SKM-1 (cell line): ENCODE results near the gene FADS6.
A peak's percentile ranks its signal among the peaks of the same experiment; 100 is the strongest.

Experiments
- DNase-seq: peaks from one replicate; lab custom pipeline; 2025; ENCODE audit not compliant: unreplicated experiment; lab: John Stamatoyannopoulos, UW

FADS6 gene

DNA sequence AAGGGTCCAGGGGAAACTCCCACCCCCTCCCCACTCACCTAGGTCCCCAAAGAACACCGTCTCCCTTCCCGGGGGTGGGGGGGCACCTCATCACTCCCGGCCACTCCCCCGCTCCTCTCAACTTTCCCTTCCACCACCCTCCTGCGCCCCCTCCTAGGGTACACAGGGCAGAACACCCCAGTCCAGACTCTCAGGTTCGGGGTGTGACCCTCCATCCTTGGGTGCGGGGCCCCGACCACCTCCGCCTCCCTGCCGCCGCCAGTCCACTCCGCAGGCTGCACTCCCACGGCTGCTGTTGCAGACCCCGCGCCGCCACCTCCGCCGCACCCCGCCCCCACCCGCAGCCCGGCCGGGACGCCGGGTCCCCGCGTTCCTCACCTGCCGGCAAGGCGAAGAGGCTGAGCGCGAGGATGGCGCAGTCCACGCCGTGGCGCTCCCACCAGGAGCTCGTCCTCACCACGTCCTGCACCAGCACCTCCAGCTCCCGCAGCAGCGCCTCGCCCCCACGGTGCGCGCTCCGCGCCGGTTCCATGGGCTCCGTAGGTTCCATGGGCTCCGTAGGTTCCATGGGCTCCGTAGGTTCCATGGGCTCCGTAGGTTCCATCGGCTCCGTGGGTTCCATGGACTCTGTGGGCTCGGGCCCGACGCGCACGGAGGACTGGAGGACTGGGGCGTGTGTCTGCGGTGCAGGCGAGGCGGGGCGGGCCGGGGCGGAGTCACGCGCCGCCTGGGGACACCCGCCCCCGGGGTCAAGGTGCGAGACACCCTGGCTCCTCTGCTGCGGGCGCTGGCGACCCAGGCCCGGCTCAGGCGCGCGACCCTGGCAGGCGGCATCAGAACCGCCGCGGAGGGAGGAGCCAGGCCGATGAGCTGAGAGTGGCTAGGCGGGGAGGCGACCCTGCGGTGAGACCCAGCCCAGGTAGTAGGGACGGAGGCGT lies at the start of gene FADS6:
Gene FADS6, minus strand, starts transcription at position 660 of the 938 bp plus-strand sequence. Its CDS starts 38 bp downstream, at position 622.
- DNase-seq = no peak

DNA sequence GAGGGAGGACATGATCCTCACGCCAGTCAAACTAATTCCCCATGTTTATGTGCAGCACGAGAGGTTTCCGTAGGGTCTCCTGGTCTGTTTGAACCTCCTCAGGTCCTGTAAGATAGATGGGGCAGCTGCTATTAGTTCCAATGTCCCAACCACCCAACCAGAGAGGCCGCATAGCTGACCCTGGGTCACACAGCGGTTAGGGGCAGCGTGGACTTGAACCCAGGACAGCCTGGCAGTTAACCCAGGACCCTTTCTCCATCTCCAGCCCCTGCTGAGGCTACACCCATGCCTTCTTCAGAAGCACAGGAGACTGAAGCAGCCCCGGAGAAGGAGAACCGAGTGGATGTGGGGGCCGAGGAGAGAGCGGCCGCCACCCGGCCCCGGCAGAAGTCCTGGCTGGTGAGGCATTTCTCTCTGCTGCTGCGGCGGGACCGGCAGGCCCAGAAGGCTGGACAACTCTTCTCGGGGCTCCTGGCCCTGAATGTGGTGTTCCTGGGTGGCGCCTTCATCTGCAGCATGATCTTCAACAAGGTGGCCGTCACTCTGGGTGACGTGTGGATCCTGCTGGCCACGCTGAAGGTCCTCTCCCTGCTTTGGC lies 47.8 kb upstream of the FADS6 start:
- no peak for DNase-seq

GRCh38 chr17:74939534-74939933 lies 46.1 kb upstream of the FADS6 start:
- no peak for DNase-seq

GRCh38 chr17:74938194-74938950 lies 44.9 kb upstream of the FADS6 start:
- no peak for DNase-seq

DNA sequence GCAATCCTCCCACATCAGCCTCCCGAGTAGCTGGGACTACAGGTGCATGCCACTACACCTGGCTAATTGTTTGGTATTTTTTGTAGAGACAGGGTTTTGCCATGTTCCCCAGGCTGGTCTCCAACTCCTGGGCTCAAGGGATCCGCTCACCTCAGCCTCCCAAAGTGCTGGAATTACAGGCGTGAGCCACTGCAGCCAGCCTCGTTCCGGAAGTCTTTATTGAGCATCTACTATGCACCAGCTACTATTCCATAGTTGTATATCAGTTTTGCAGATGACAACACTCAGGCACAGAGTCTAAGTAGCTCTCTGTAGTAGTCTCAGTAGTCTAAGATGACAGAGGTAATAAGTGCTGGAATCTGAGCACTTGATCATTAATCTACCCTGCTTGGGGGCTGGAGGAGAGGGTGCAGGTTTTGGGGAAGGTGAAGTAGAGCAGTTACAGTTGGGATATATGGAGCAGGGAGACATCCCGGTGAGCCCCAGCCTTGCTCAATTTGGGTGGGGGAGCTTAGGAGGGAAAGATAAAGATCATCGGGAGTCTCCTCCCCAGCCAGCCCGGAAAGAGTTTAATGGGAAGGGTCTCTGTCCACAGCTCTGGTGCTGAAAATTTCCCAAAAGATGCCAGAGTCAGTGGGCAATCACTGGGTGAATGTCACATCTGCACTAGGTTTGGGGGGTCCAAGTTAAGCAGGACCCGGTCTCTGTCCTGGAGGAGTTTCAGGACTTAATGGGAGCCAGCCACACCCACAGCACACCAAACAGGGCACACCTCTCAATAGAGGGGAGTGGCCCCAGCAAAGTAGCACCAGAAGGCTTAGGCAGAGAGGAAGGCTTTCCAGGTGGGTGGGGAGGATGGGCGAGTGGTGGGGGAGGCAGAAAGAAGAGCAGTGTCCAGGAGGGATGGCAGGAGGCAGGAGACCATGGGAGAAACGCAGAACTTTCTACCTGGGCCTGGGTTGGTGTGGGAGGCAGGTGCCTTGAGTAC lies 43.9 kb upstream of the FADS6 start:
- no peak for DNase-seq

GRCh38 chr17:74936470-74936799 lies 43.0 kb upstream of the FADS6 start:
- DNase-seq = no peak

DNA sequence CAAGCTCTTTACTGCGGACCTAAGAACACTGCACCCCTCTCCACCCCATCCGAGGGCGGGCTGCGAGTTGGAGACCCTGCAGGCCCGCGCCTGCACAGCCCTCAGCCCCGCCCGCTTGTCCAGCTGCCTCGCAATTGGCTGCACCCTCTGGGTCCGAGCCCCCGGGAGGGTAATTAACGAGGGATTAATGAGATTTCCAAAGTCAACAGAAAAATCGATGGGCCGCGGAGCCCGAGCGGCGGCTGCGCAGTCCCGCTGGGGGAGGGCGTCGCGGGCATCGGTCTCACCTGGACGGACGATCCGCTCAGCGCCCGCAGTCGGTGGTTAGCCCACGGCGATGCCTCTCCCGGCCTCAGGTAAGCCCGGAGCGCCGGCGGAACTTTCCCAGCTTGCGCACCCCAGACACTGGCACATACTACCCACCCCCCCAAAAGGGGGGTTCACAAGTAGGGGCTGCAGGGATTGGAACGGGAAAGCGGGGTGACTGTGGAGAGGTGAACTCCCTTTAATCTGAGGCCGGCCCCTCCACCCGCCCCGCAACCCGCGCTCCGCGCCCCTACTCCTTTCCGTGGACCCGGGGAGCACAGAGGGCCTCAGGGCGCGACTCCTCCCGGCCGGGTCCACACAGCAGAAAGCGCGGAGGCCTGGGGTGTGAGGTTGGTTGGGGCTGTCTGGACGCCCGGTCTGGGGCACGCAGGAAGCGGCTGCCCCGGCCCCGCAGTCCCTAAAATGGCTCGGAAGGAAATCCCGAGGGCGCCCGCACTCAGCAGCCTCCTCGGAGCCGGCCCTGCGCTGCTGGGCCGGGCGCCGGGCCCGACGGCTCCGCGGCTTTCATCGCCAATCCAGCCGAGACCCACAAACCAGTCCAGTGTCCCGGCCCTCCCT lies 42.4 kb upstream of the FADS6 start, which contains the start of gene OTOP3:
Gene OTOP3, plus strand, starts transcription at position 314 of the 885 bp plus-strand sequence. Its CDS starts 24 bp downstream, at position 338.
- DNase-seq = no peak

DNA sequence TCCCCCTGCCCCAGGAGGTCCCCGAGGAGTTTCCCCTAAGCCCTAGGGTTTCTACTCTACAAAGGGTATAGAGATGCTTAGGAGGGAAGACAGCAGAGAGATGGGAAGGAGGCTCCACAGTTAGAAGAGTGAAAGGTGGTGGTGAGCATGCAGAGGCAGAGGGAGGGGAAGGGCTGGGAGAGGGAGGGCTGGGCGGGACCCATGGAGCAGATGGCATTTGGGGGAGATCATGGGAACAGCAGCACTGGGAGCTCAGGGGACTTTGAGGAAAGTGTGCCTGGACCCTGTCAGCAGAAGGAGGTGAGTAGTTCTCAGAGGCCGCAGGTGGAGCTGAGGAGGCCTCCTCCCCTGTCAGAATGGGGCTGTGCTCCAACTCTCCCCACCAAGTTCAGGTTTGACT lies 41.6 kb upstream of the FADS6 start:
- DNase-seq = no peak

GRCh38 chr17:74930535-74931036 lies 37.2 kb upstream of the FADS6 start:
- DNase-seq = no peak

DNA sequence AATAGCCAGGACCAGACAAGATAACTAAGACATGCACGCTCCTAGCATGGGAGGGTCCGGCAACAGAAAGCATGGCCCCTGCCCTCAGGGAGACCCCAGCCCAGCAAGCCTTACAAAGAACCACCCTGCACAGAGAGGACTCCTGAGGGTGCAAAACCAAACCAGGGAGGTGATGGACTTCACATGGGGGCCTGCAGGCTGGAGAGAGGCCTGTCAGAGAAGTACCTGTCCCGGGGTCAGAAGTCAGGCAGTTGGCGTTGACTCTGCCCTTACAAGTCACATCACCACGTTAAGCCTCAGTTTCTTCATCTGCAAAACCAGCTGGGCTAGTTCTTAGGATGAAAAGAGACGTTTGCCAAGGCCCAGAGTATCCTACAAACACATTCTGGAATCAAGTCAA lies 35.4 kb upstream of the FADS6 start:
- DNase-seq = no peak

DNA sequence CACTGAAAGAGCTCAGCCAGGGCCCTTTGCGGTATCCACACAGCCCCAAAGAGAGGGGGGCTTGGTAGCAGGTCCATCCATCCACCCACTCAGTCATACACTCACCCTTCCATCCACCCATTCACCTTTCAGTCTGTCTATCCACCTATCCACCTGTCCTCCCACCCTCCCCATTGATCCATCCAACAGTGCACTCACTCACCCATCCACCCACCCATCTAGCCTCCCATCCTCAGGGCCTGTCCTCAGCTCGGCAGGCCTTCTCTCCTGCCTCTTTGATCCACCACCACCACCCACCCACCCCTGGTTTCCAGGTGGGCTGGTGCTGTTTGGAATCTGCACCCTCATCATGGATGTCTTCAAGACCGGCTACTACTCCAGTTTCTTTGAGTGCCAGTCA lies 31.8 kb upstream of the FADS6 start:
- DNase-seq = no peak

GRCh38 chr17:74924250-74924948 lies 31.0 kb upstream of the FADS6 start, which contains the start of gene OTOP2:
TSS of gene OTOP2 (plus strand) at chr17:74924273. CDS start at chr17:74924633, 360 bp downstream.
- DNase-seq = peak; percentile 31

GRCh38 chr17:74923538-74924249 lies 30.3 kb upstream of the FADS6 start:
- DNase-seq = peak; percentile 16

DNA sequence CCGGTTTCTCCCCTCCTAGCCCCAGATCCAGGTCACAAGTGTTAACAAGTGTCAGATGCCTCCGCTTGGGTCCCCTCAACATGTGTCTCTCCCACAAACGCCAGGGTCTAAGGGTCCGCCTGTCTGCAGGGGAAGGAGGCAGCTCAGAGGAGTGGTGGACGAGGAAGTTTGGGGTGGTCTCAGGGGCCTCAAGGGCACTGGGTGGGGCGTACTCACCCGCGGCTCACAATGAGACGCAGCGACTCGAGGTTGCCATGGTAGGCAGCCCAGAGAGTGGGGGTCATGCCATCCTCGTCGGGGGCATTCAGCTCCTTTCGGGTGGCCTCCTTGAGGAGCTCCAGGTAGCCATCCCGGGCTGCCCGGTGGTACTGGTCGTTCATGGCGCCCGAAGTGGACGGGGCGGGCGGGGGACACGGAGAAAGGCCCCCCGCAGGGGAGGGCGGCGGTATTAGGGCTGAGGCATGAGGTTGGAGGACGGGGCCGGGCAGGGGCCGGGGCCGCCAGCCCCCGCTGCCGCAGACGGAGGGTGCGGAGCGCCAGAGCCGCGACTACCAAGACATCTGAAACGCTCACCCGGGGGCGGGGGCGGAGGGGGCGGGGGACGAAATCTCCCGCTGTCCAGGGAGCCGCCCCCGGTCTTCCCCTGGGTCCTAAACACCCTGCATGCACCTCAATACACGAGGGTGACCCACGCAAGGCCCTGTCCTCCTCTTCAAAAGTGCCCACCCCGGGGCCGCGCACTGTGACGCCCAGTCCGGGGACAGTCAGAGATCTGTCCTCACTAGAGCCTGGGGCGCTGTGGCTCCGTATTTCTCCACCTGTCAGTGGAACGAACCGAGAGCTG lies 29.5 kb upstream of the FADS6 start, which contains the start of gene USH1G:
Gene USH1G, minus strand, starts transcription at position 562 of the 844 bp plus-strand sequence. Its CDS starts 182 bp downstream, at position 380.
- no peak for DNase-seq

DNA sequence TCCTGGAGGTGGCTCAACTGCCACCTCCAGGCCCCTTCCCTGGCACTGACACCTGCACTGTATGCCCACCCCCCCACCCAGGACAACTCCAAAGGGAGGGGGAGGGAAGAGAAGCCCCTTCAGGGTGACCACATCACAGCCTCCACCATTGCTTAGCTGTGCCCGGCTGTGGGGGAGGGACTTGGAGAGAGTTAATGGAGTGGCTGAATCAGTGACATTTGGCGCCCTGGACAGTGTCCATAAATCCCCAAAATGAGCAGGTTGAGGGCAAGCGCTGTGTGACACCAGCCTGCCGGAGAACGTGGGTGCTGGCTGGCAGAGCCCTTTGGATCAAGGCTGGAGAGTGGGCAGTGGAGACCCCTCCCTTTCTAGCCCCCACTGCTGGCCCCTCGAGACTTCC lies 28.7 kb upstream of the FADS6 start:
- DNase-seq = no peak

GRCh38 chr17:74921769-74922168 lies 28.3 kb upstream of the FADS6 start:
- no peak for DNase-seq
